HG03103 (cell line): ENCODE data around the gene ZNF469.

Experiments
- ATAC-seq: cut with Tn5 transposase; IDR thresholded peaks from one replicate; pipeline ENCODE4 v1.9.1; 2021; ENCODE audit warnings: low read depth; ENCODE audit not compliant: unreplicated experiment

The ZNF469 gene

GRCh38 chr16:88420496-88420895, 37.7 kb downstream of the ZNF469 start:
- ATAC-seq, result no peak

GRCh38 chr16:88421301-88421700, 38.5 kb downstream of the ZNF469 start:
- ATAC-seq, result no peak

- no peak for ATAC-seq
Observed at GRCh38 chr16:88421871-88422433, 39.2 kb downstream of the ZNF469 start.

GRCh38 chr16:88422733-88423447, 40.1 kb downstream of the ZNF469 start:
- no peak for ATAC-seq

- ATAC-seq, result no peak
Observed at GRCh38 chr16:88423448-88423850, 40.7 kb downstream of the ZNF469 start.

- ATAC-seq, result no peak
Observed at GRCh38 chr16:88424587-88425235, 42.0 kb downstream of the ZNF469 start.

GRCh38 chr16:88426018-88426417, 43.3 kb downstream of the ZNF469 start:
- no peak for ATAC-seq

- no peak for ATAC-seq
Observed at GRCh38 chr16:88427376-88427775, 44.6 kb downstream of the ZNF469 start.

GRCh38 chr16:88428156-88428555, 45.4 kb downstream of the ZNF469 start:
- ATAC-seq, result no peak

- ATAC-seq, result no peak
Observed at GRCh38 chr16:88428616-88429386, 46.0 kb downstream of the ZNF469 start.

- no peak for ATAC-seq
Observed at GRCh38 chr16:88429387-88430184, 46.8 kb downstream of the ZNF469 start.

- no peak for ATAC-seq
Observed at GRCh38 chr16:88430185-88430523, 47.4 kb downstream of the ZNF469 start.

- ATAC-seq, result no peak
Observed at GRCh38 chr16:88430524-88431446, 48.0 kb downstream of the ZNF469 start.

- ATAC-seq, result no peak
Observed at GRCh38 chr16:88431651-88432050, 48.9 kb downstream of the ZNF469 start.

- ATAC-seq, result no peak
Observed at GRCh38 chr16:88432174-88432573, 49.4 kb downstream of the ZNF469 start.
